HT1080 (cell line): ENCODE measurements around the gene CBLC. TPM values are rescaled to one million over a fixed set of nuclear protein-coding genes. Genes with fewer than 3 reads are reported as not detected.

Experiments used
- DNase-seq: peaks from one replicate; pipeline ENCODE4 v3.0.0-alpha.2; 2015; ENCODE audit warnings: low read depth
- polyA plus RNA-seq, 2 experiments: library from polyadenylated mRNA; depleted of rRNA; stranded (reverse); fragments of >200 nt; gene quantifications; 2 replicates each; pipeline ENCODE4 v1.2.3, GENCODE V29; 2015
- total RNA-seq: library from RNA; depleted of rRNA; stranded (reverse); fragments of >200 nt; shearing (Covaris generic); gene quantifications from 2 replicates; pipeline ENCODE4 v1.2.3, GENCODE V29; 2014; rRNA removed

Gene CBLC
- 0.33 TPM in 1 of 2 replicates, not detected in the other for total RNA-seq
- polyA plus RNA-seq (2015; cell fraction: cytosol; rRNA removed) = not detected in 2 replicates
- not detected in 2 replicates for polyA plus RNA-seq (2015; cell fraction: nucleus; rRNA removed)

DNA sequence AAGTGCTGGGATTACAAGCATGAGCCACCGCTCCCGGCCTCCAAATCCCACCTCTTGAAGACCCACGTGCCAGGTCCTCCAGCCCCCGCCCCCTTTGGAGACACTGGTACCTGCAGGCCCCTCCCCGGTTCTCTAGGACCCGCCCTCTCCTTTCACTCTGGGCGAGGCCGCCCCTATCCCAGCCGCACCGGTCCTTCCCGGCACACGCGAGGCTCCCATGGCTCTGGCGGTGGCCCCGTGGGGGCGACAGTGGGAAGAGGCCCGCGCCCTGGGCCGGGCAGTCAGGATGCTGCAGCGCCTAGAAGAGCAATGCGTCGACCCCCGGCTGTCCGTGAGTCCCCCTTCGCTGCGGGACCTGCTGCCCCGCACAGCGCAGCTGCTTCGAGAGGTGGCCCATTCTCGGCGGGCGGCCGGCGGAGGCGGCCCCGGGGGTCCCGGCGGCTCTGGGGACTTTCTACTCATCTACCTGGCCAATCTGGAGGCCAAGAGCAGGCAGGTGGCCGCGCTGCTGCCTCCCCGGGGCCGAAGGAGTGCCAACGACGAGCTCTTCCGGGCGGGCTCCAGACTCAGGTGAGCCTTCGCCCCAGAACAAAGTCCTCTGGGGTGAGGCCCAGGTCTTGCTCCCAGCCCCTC lies at the start of gene CBLC:
Gene CBLC, plus strand, starts transcription at position 176 of the 633 bp plus-strand sequence. Its CDS starts 42 bp downstream, at position 218.
- DNase-seq = no peak

GRCh38 chr19:44728178-44728577 lies 49.5 kb upstream of the CBLC start:
- DNase-seq = no peak

GRCh38 chr19:44729516-44730033 lies 48.1 kb upstream of the CBLC start:
- no peak for DNase-seq

GRCh38 chr19:44731081-44731480 lies 46.6 kb upstream of the CBLC start:
- no peak for DNase-seq

DNA sequence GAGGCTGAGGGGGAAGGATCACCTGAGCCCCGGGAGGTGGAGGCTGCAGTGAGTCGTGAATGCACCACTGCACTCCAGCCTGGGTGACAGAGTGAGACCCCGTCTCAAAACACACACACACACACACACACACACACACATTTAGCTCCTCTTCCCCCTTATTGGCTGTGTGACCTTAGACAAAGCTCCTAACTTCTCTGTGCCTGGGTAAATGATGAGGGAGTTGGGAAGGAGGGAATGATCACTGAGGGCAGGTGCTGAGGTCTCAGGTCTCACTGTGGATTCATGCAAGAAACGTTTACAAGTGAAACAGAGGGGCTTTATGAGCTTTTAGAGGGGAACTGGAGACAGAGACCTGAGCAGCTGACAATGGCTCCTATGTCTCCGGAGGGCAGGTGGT lies 46.1 kb upstream of the CBLC start:
- no peak for DNase-seq

DNA sequence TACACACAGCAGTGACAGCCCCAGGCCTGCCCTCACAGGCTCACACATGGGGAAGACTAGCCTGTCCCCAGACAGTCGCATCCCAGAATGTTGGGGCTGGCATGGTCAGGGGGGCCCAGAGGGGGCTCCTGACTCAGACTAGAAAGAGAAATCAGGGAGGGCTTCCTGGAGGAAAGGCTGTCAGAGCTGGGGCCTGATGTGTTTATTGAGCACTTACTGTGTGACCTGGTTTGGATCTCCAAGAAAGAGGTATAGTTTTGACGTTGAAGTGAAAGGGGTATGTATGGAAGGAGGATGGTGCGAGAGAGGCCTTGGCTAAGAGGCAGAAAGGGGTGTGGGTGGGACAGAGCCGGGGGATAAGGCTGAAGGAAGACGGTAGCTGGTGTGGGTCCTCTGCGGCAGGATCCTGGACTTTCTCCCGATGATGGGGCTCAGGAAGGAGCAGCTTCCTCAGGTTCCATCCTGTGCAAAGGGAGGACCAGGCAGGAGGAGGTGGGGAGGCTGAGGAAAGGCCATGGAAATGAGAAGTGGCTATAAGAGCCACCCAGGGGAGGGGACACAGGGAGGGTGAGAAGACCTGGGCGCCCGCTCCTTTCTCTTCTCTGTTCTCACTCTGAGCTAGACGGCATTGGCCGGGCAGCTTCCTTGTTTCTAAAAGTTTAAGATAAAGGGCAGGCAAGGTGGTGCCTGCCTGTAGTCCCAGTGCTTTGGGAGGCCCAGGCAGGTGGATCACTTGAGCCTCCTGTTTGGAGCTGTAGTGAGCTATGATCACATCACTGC lies 45.3 kb upstream of the CBLC start:
- DNase-seq = no peak

GRCh38 chr19:44734357-44734756 lies 43.3 kb upstream of the CBLC start:
- DNase-seq = no peak

DNA sequence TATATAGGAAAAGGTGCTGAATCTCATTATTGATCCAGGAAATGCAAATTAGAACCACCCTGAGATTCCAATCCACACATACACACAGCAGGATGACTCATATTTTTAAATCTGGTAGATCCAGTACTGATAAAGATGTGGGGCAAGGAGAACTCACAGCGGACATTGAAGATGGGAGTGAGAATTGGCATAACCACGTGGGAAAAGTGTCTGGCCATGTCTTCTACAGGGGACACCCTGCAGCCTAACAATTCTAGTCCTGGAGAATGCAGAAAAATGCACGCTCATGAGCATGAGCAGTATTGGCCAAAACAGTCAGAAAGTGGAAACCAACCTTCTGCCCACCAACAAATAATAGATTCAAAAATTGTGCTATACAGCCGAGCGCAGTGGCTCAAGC lies 42.7 kb upstream of the CBLC start:
- DNase-seq = no peak

DNA sequence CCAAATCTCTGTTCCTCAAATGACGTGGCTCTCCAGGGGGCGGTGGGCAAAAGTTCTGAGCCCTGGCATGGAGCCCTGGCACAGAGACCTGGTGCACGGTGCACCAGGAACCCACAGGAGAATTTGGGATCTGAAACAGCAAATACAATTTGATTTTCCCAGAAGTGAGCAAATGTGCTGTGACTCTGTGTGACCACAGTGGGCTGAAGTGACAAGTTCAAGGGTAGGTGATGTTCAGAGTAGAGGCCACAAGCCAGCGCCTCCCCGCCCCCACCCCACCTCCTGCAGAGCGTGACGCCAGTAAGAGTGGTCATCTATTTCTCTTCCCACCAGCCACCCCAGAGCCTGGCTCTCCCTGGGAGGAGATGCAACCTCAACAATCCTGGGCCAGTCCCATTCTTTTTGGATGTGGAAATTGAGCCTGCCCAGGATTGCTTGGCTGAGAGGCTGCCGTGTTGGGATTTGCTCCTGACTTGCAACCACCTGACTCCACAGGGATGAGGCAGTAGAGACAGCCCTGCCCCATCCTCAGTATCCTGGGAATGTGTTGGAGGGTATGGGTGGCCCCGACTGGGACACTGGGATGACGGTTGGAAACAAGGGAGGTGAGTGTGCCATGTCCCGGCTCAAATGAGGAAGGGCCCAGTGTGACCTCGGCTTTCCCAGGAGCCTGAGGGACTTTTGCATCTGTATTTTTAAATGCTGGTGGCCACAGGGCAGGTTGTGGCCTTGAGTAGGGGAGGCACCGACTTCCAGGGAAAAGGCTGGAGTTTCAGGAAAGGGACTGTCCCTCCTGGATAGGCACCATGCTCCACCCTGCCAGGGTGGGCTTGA lies 40.2 kb upstream of the CBLC start:
- DNase-seq = peak; percentile 28

- DNase-seq = no peak
Observed at GRCh38 chr19:44738136-44738535, 39.6 kb upstream of the CBLC start.

DNA sequence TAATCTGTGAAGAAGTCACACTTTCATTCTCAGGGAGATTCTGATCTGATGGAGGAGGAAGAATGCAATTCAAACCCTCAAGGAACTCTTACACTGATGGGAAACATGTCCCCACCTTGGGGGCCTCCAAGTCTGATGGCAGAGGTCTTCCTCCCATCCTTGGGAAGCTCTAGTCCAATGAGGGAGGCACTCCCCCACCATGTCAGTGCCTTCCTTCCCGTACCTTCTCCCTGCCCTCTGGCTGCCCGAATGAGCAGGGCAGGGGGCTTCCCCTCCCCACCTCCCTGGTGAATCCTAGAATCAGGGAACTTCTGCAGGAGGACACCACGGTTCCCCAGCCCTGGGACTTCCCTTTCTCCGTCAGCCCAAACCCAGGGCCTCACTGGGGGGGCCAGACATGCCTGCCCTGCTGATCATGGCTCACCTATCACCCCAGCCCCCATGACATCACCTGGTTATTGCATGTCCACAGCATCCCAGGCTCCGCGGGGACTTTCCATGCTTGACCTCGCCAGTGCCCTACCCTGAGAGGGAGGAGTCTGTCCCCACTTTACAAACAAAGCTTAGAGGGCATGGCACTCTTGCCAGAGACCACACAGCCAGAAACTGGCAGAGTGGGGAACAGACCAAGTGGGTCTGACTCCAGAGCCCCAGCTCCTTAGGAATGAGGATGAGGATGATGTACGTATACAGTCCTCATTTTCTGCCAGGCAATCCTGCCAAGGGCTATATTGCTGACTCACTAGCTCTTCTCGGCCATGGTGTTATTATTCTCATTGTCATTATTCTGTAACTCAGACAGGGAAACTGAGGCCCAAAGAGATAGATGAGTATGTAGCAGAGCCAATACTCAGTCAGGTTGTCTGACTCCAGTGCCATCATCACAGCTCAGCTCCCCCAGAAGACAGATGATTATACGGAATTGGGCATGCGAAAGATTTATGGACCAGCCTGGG lies 38.8 kb upstream of the CBLC start:
- DNase-seq = no peak

GRCh38 chr19:44740351-44740824 lies 37.3 kb upstream of the CBLC start:
- DNase-seq = no peak

DNA sequence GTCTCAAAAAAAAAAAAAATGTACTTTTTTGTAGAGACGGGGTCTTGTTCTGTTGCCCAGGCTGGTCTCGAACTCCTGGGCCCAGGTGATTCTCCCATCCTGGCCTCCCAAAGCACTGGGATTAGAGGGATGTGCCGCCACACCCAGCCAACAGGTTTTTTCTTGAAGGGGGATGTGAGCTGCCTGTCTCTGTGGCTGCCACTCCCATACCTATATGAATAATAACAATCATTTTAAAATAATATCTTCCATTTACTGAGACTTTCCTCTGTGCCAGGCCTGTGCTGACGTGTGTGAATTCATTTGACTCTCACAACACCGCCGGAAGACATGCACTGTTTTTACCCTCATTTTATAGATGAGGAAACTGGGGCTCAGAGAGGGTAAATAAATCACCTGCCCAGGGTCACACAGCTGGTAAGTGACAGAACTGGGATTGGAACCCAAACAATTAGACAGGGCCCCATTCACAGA lies 36.4 kb upstream of the CBLC start:
- no peak for DNase-seq

DNA sequence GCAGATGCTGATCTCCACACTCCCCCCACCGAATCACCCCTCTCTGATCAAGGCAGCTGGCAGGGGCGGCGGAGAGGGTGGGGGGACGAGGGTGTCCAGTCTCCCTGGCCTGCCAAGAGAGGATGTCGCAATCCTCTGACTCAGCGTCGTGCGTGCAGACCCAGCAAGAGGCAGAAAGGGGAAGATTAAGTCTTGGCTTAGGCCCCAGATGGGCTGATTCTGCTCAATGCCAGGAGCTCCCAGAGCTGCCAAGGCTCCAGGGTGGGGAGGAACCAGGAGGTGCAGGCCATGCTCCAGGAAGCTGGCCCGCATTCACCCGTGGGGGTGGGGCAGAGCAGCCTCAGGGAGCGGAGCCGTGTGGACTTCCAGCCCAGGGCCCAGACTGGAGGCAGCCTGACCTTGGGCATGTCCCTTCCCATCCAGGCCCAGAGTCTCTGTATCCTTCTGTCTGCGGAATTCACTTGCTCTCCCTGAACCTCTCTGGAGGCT lies 35.8 kb upstream of the CBLC start:
- peak; percentile 99 for DNase-seq

- DNase-seq = peak; percentile 66
Observed at GRCh38 chr19:44742330-44743061, 35.2 kb upstream of the CBLC start.

- no peak for DNase-seq
Observed at GRCh38 chr19:44744871-44745332, 32.8 kb upstream of the CBLC start.

DNA sequence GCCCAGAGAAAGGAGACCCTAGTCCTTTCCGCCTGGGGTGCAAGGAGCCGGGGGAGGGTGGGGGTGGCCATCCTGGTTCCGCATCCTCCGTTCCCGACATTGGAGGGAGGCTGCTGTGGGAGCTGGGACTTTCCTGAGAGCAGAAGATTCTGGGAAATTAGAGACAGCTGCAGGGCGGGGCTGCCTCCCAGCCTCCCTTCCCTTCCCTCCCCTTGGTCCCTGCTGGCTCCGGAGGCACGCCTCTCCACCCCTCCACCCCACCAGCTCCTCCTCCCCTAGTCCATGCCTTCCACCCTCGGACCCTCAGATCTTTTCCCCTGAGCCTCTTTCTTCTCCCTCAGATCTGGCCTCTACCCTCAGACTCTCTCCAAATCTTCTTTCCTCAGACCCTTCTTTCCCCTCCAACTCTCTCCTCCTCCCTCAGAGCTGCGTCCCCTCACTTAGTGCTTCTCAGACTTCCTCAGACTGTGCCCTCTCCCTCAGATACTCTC lies 32.3 kb upstream of the CBLC start:
- DNase-seq = peak; percentile 43

- no peak for DNase-seq
Observed at GRCh38 chr19:44745887-44746600, 31.6 kb upstream of the CBLC start.
